HepG2 (cell line): ENCODE measurements around the gene TBC1D32. TPM values are rescaled to one million over a fixed set of nuclear protein-coding genes. Genes with fewer than 3 reads are reported as not detected.

Experiments
- ATAC-seq: fragments of 200-7000 bp; cut with Tn5 transposase; 3 replicates; pipeline ENCODE4 v1.9.1; 2020; ENCODE audit warnings: mild to moderate bottlenecking, moderate library complexity
- BruUV-seq: library from RNA; stranded (reverse); fragments of 400-500 nt; replicated peaks from 2 replicates; lab custom pipeline; 2021; lab: Mats Ljungman, UMichigan
- CTCF ChIA-PET: fragments of 300-600 bp; formaldehyde crosslinking; extraction: SDS; loops from one replicate; lab custom pipeline; 2021; ENCODE audit warnings: low total read pairs, inconsistent platforms, low intra/inter-chr PET ratio; lab: Yijun Ruan, JAX
- POLR2A ChIA-PET: fragments of 350-600 bp; sonication (Branson Sonifier 250); formaldehyde crosslinking; loops from one replicate; lab custom pipeline; 2020; ENCODE audit warnings: antibody characterized with exemption, inconsistent platforms; lab: Yijun Ruan, JAX
- DNase-seq: peaks from one replicate; pipeline ENCODE4 v3.0.0-alpha.2; 2015; ENCODE audit warnings: low spot score
- FAIRE-seq: peaks from 3 replicates; lab custom pipeline; 2011; peaks lifted over from hg19 to GRCh38; lab: Jason Lieb, UNC
- H2AFZ ChIP-seq: one replicate; pipeline ENCODE4 v1.6.1; 2011; ENCODE audit warnings: low read length, inconsistent platforms
- H3K27ac ChIP-seq: fragments of 300-600 bp; 3 replicates; pipeline ENCODE4 v1.8.0; 2011; ENCODE audit warnings: mixed run types, mild to moderate bottlenecking, mixed read lengths, low read length, inconsistent platforms; ENCODE audit not compliant: insufficient read depth; ENCODE audit errors: extremely low read length
- H3K27me3 ChIP-seq, 2 experiments: fragments of 200-600 bp in 1 of 2; 2 replicates in 1 of 2; 3 replicates in 1 of 2; pipeline versions ENCODE4 v1.6.0 to v1.8.0; 2011; ENCODE audit warnings: low read length in 2 of 2, mild to moderate bottlenecking in 2 of 2, moderate library complexity in 2 of 2, inconsistent platforms in 1 of 2; ENCODE audit not compliant: insufficient read depth in 2 of 2, control insufficient read depth in 1 of 2
- H3K36me3 ChIP-seq, 2 experiments: fragments of 200-600 bp in 1 of 2; replicated peaks in 1 of 2; 2 replicates in 1 of 2; 3 replicates in 1 of 2; pipeline versions ENCODE4 v1.5.1 to v1.8.0; 2011; ENCODE audit warnings: low read length in 2 of 2, inconsistent platforms in 1 of 2; ENCODE audit not compliant: insufficient read depth in 2 of 2, control insufficient read depth in 1 of 2
- H3K4me1 ChIP-seq: 2 replicates; pipeline ENCODE4 v1.5.1; 2012; ENCODE audit warnings: low read length, inconsistent platforms; ENCODE audit not compliant: insufficient read depth
- H3K4me2 ChIP-seq: 2 replicates; pipeline ENCODE4 v1.6.0; 2011; ENCODE audit warnings: low read depth, low read length, inconsistent platforms
- H3K4me3 ChIP-seq, 3 experiments: fragments of 200-600 bp in 1 of 3; sonication (generic), shearing (Covaris generic) in 1 of 3; replicated peaks in 1 of 3; 2 replicates each; pipeline ENCODE4 v1.5.1; 2011 to 2016; ENCODE audit warnings: low read length in 3 of 3, inconsistent platforms in 2 of 3, low read depth in 2 of 3, mild to moderate bottlenecking in 2 of 3, control low read depth in 1 of 3, mixed read lengths in 1 of 3; ENCODE audit not compliant: insufficient read depth in 1 of 3
- H3K79me2 ChIP-seq: one replicate; pipeline ENCODE4 v1.6.1; 2011; ENCODE audit warnings: low read length, inconsistent platforms; ENCODE audit not compliant: insufficient read depth
- H3K9ac ChIP-seq: 2 replicates; pipeline ENCODE4 v1.6.0; 2011; ENCODE audit warnings: mild to moderate bottlenecking, low read depth, low read length, inconsistent platforms; ENCODE audit not compliant: insufficient read depth
- H3K9me3 ChIP-seq: 2 replicates; pipeline ENCODE4 v1.5.1; 2012; ENCODE audit warnings: mild to moderate bottlenecking, low read length
- H4K20me1 ChIP-seq: 2 replicates; pipeline ENCODE4 v1.6.0; 2011; ENCODE audit warnings: inconsistent platforms, mild to moderate bottlenecking, low read length, moderate library complexity; ENCODE audit not compliant: insufficient read depth
- AKNA ChIP-seq: sonication (generic); formaldehyde crosslinking; IDR thresholded peaks from 2 replicates; pipeline ENCODE4 v1.4.0; 2020; ENCODE audit warnings: missing genetic modification reagents, borderline replicate concordance
- CREBL2 ChIP-seq: sonication (generic); formaldehyde crosslinking; IDR thresholded peaks from 2 replicates; pipeline ENCODE4 v1.8.1; 2023; ENCODE audit warnings: missing genetic modification reagents, mild to moderate bottlenecking, borderline replicate concordance
- ELK4 ChIP-seq: sonication (generic); formaldehyde crosslinking; IDR thresholded peaks from 2 replicates; pipeline ENCODE4 v1.9.0; 2021; ENCODE audit warnings: missing genetic modification reagents, borderline replicate concordance
- HMG20A ChIP-seq: IDR thresholded peaks from 2 replicates; pipeline ENCODE4 v1.6.1; 2016; ENCODE audit warnings: borderline replicate concordance
- HOXA5 ChIP-seq: sonication (generic); formaldehyde crosslinking; IDR thresholded peaks from 2 replicates; pipeline ENCODE4 v1.4.0; 2020; ENCODE audit warnings: missing genetic modification reagents
- MED13 ChIP-seq: sonication (generic); formaldehyde crosslinking; IDR thresholded peaks from 2 replicates; pipeline ENCODE4 v1.5.0; 2020; ENCODE audit warnings: missing genetic modification reagents
- PAX8 ChIP-seq: sonication (generic); formaldehyde crosslinking; IDR thresholded peaks from 2 replicates; pipeline ENCODE4 v1.8.0; 2022; ENCODE audit warnings: mild to moderate bottlenecking, missing genetic modification reagents, borderline replicate concordance
- RFXAP ChIP-seq: sonication (generic); formaldehyde crosslinking; IDR thresholded peaks from 2 replicates; pipeline ENCODE4 v1.4.0; 2020; ENCODE audit warnings: missing genetic modification reagents, borderline replicate concordance
- TBL1XR1 ChIP-seq: fragments of 150-350 bp; IDR thresholded peaks from 2 replicates; pipeline ENCODE4 v1.6.1; 2014; ENCODE audit warnings: borderline replicate concordance, low read length; ENCODE audit not compliant: partially characterized antibody
- ZBTB44 ChIP-seq: sonication (generic); formaldehyde crosslinking; IDR thresholded peaks from 2 replicates; pipeline ENCODE4 v1.4.0; 2020; ENCODE audit warnings: missing genetic modification reagents
- ZFP36L1 ChIP-seq: sonication (generic); formaldehyde crosslinking; IDR thresholded peaks from 2 replicates; pipeline ENCODE4 v1.8.0; 2022; ENCODE audit warnings: mild to moderate bottlenecking, missing genetic modification reagents, moderate library complexity
- ZNF383 ChIP-seq: sonication (generic); formaldehyde crosslinking; IDR thresholded peaks from 2 replicates; pipeline ENCODE4 v1.4.0; 2020; ENCODE audit warnings: missing genetic modification reagents, mild to moderate bottlenecking, borderline replicate concordance
- WGBS: methylation state at CpG from one replicate; pipeline ENCODE4 v1.1.6; 2017; ENCODE audit warnings: low lambda C conversion rate; 5-methylcytosine and 5-hydroxymethylcytosine counted together
- in situ Hi-C: cut with HindIII; loops from 2 replicates; pipeline ENCODE4 v1.10.0; 2017; ENCODE audit warnings: low pct_unique_long_range_greater_than_20kb; ENCODE audit not compliant: extremely low pct_ligation_motif_present
- intact Hi-C: fragments of 100-400 bp; cut with micrococcal nuclease; formaldehyde crosslinking; loops from one replicate; pipeline ENCODE4 v1.10.0; 2022; ENCODE audit not compliant: unreplicated experiment
- polyA plus RNA-seq, 8 experiments: library from polyadenylated mRNA; depleted of rRNA in 3 of 8; stranded (reverse) in 7 of 8; unstranded in 1 of 8; fragments of >200 nt; fragmentation: Illumina TruSeq in 4 of 8; extraction: Trizol in 4 of 8; gene quantifications; 2 replicates each; pipeline versions ENCODE4 v1.2.1 to v1.2.3, GENCODE V29; 2011 to 2016; ENCODE audit warnings: low read depth in 4 of 8, missing spikeins in 1 of 8, mixed read lengths in 1 of 8; ENCODE audit not compliant: insufficient read depth in 1 of 8
- total RNA-seq, 5 experiments: library from RNA; depleted of rRNA; stranded (reverse); fragments of >200 nt; fragmentation: Illumina TruSeq; extraction: Trizol; gene quantifications; 2 replicates each; pipeline ENCODE4 v1.2.3, GENCODE V29; 2016; ENCODE audit warnings: low read depth in 1 of 5
- TF ChIP-seq, protein P1 (sequence below): sonication (generic); formaldehyde crosslinking; IDR thresholded peaks from 2 replicates; pipeline ENCODE4 v1.5.0; 2020; ENCODE audit warnings: missing genetic modification reagents
- TF ChIP-seq, protein P2 (sequence below): sonication (generic); formaldehyde crosslinking; conservative IDR thresholded peaks from 2 replicates; pipeline ENCODE4 v1.8.0; 2022; ENCODE audit warnings: low read depth, missing genetic modification reagents

TBC1D32 gene
- total and polyA plus RNA-seq, 2 of the 13 experiments (the other 11 are each of a cell fraction or from before 2014, with no cell fraction given): 2.0 to 4.8 TPM

DNA sequence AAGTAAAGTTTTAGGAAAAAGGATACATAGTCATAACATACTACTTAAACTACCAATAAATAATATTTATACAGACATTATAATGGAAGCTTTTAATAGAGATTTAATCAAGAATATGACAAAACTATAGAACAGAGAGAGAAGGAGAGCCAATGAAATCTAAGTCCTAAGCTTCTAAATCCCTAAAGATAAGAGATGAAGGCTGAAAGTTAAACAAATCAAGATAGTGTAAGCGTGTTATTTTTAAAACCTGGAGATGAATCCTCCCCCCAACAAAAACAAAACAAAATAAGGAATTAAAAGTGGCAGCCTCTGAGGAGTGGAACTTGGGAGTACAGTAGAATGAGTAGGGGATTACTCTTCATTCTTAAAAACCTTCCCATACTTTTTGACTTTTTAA is 145.9 kb downstream of the TBC1D32 start:
- Histone ChIP-seq H2AFZ (no peak overlapping the region), H4K20me1 (no peaks in the 10 kb centered on the region), H3K4me1 (no peaks in the 10 kb centered on the region), H3K4me2 (no peak overlapping the region), H3K27ac (no peak overlapping the region), H3K36me3 (no peaks in the 10 kb centered on the region), H3K27me3 (no peaks in the 10 kb centered on the region), H3K9ac (no peak overlapping the region), H3K9me3 (no peaks in the 10 kb centered on the region), H3K79me2 (no peaks in the 10 kb centered on the region), H3K4me3 (no peak overlapping the region)
- no TSS peak for BruUV-seq
- WGBS: 18% methylated on average over 1 of the region's 1 CpG
- intact Hi-C loops (no loop called here), in situ Hi-C loops (no loop called here)
- no peak for FAIRE-seq
- no peak for DNase-seq
- ATAC-seq: no peak
- ChIA-PET POLR2A (no interaction called here), CTCF (no interaction called here)
- TF ChIP-seq ELK4 (CRISPR knock-in tag): no peak
- no peak for TF ChIP-seq ZNF383 (CRISPR knock-in tag)
- no peak for TF ChIP-seq TBL1XR1
- TF ChIP-seq, protein P1, sequence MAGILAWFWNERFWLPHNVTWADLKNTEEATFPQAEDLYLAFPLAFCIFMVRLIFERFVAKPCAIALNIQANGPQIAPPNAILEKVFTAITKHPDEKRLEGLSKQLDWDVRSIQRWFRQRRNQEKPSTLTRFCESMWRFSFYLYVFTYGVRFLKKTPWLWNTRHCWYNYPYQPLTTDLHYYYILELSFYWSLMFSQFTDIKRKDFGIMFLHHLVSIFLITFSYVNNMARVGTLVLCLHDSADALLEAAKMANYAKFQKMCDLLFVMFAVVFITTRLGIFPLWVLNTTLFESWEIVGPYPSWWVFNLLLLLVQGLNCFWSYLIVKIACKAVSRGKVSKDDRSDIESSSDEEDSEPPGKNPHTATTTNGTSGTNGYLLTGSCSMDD (CRISPR knock-in tag): no peak
- TF ChIP-seq HMG20A (CRISPR knock-in tag): no peak
- TF ChIP-seq ZFP36L1 (CRISPR knock-in tag): no peak
- no peak for TF ChIP-seq PAX8 (CRISPR knock-in tag)
- no peak for TF ChIP-seq HOXA5 (CRISPR knock-in tag)
- no peak for TF ChIP-seq CREBL2 (CRISPR knock-in tag)
- TF ChIP-seq AKNA (CRISPR knock-in tag): no peak
- TF ChIP-seq, protein P2, sequence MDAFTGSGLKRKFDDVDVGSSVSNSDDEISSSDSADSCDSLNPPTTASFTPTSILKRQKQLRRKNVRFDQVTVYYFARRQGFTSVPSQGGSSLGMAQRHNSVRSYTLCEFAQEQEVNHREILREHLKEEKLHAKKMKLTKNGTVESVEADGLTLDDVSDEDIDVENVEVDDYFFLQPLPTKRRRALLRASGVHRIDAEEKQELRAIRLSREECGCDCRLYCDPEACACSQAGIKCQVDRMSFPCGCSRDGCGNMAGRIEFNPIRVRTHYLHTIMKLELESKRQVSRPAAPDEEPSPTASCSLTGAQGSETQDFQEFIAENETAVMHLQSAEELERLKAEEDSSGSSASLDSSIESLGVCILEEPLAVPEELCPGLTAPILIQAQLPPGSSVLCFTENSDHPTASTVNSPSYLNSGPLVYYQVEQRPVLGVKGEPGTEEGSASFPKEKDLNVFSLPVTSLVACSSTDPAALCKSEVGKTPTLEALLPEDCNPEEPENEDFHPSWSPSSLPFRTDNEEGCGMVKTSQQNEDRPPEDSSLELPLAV (CRISPR knock-in tag): no peak
- TF ChIP-seq RFXAP (CRISPR knock-in tag): no peak
- TF ChIP-seq ZBTB44 (CRISPR knock-in tag): no peak
- no peak for TF ChIP-seq MED13 (CRISPR knock-in tag)
